Ishikawa (cell line): ENCODE results near the gene SLC24A4.

ENCODE experiments used
- CEBPB ChIP-seq: IDR thresholded peaks from 2 replicates; pipeline ENCODE4 v1.6.1; 2012
- CREB1 ChIP-seq: IDR thresholded peaks from 2 replicates; pipeline ENCODE4 v1.6.1; 2012; ENCODE audit warnings: low read depth
- EGR1 ChIP-seq: IDR thresholded peaks from 2 replicates; pipeline ENCODE4 v1.6.1; 2012
- EP300 ChIP-seq: IDR thresholded peaks from 2 replicates; pipeline ENCODE4 v1.6.1; 2012; ENCODE audit warnings: borderline replicate concordance
- FOXM1 ChIP-seq: IDR thresholded peaks from 2 replicates; pipeline ENCODE4 v1.6.1; 2012; ENCODE audit warnings: low read depth, borderline replicate concordance
- NFIC ChIP-seq: IDR thresholded peaks from 2 replicates; pipeline ENCODE4 v1.6.1; 2012
- RAD21 ChIP-seq: IDR thresholded peaks from 2 replicates; pipeline ENCODE4 v1.6.1; 2012; ENCODE audit warnings: low read depth
- TAF1 ChIP-seq: IDR thresholded peaks from 2 replicates; pipeline ENCODE4 v1.6.1; 2012; ENCODE audit warnings: low read depth, mild to moderate bottlenecking
- TCF12 ChIP-seq: IDR thresholded peaks from 2 replicates; pipeline ENCODE4 v1.6.1; 2012; ENCODE audit warnings: low read depth
- TEAD4 ChIP-seq: IDR thresholded peaks from 2 replicates; pipeline ENCODE4 v1.6.1; 2012
- YY1 ChIP-seq: IDR thresholded peaks from 2 replicates; pipeline ENCODE4 v1.6.1; 2012; ENCODE audit warnings: low read depth
- ZBTB7A ChIP-seq: IDR thresholded peaks from 2 replicates; pipeline ENCODE4 v1.6.1; 2012; ENCODE audit warnings: low read depth
- TF ChIP-seq, protein P1 (sequence below): IDR thresholded peaks from 2 replicates; pipeline ENCODE4 v1.6.1; 2012
- TF ChIP-seq, protein P2 (sequence below): IDR thresholded peaks from 2 replicates; pipeline ENCODE4 v1.6.1; 2012; ENCODE audit warnings: low read depth, mild to moderate bottlenecking

DNA sequence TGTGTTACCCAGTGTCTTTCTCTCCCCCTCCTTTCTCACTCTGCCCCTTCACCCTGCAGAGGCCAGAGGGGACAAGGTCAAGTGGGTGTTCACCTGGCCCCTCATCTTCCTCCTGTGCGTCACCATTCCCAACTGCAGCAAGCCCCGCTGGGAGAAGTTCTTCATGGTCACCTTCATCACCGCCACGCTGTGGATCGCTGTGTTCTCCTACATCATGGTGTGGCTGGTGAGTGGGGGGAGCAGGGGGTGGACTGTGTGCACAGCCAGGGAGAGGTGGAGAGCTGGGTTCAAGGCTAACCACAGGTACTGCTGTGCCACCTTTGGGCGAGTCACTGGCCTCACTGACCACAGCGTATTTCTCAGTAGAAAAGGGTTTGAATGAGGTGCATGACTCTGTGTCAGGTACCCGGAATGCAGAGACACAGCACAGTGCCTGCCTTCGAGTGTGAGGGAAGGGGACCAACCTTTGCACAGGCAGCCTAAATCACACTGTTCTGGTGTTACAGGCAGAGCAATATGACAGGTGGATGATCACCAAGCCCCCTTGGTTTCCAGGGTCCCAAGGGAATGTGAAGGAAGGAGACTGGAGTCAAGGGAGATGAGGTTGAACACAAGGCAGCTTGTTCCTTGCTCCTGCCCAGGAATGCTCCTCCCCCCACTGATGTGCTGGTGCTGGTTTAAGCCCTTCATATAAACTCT is 159.8 kb downstream of the SLC24A4 start:
- TF ChIP-seq TAF1 = no peak
- TF ChIP-seq, protein P1, sequence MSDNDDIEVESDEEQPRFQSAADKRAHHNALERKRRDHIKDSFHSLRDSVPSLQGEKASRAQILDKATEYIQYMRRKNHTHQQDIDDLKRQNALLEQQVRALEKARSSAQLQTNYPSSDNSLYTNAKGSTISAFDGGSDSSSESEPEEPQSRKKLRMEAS = no peak
- no peak for TF ChIP-seq EP300
- no peak for TF ChIP-seq CREB1
- no peak for TF ChIP-seq FOXM1
- TF ChIP-seq, protein P2, sequence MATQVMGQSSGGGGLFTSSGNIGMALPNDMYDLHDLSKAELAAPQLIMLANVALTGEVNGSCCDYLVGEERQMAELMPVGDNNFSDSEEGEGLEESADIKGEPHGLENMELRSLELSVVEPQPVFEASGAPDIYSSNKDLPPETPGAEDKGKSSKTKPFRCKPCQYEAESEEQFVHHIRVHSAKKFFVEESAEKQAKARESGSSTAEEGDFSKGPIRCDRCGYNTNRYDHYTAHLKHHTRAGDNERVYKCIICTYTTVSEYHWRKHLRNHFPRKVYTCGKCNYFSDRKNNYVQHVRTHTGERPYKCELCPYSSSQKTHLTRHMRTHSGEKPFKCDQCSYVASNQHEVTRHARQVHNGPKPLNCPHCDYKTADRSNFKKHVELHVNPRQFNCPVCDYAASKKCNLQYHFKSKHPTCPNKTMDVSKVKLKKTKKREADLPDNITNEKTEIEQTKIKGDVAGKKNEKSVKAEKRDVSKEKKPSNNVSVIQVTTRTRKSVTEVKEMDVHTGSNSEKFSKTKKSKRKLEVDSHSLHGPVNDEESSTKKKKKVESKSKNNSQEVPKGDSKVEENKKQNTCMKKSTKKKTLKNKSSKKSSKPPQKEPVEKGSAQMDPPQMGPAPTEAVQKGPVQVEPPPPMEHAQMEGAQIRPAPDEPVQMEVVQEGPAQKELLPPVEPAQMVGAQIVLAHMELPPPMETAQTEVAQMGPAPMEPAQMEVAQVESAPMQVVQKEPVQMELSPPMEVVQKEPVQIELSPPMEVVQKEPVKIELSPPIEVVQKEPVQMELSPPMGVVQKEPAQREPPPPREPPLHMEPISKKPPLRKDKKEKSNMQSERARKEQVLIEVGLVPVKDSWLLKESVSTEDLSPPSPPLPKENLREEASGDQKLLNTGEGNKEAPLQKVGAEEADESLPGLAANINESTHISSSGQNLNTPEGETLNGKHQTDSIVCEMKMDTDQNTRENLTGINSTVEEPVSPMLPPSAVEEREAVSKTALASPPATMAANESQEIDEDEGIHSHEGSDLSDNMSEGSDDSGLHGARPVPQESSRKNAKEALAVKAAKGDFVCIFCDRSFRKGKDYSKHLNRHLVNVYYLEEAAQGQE = no peak
- no peak for TF ChIP-seq TCF12
- TF ChIP-seq CEBPB = no peak
- TF ChIP-seq RAD21 = no peak
- TF ChIP-seq YY1 = no peak
- no peak for TF ChIP-seq ZBTB7A
- TF ChIP-seq EGR1 = no peak
- no peak for TF ChIP-seq TEAD4
- no peak for TF ChIP-seq NFIC
